ENCODE results near the gene ARAP1. TPM values are rescaled to one million over a fixed set of nuclear protein-coding genes. Genes with fewer than 3 reads are reported as not detected.

ARAP1 gene
- polyA plus RNA-seq, 3 donors, result 66.4 to 71.6 (median 71.3) TPM

DNA sequence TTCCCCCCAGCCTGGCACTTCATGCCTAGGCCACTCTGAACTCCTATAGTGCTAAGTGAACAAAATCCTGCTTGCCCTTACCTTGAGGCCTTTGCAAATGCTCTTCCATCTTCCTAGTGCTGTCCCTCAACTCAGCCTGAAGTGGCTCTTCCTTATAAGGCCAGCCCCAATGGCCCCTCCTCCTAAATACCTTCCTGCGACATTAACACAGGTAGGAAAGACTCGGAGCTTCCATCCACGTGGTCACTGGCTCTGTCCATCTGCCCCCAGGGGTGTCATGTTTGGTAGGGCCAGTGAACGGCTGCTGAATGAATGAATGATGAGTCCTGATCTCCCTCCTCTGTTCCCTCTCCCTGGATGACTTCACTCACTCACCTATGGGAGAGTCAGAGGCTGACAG lies 82.2 kb downstream of the ARAP1 start:
- no peak for DNase-seq (ENCODE audit: low read depth in 3 of 3, low spot score in 2 of 3)

GRCh38 chr11:72669527-72669926 lies 82.7 kb downstream of the ARAP1 start:
- DNase-seq (ENCODE audit: low read depth in 3 of 3, low spot score in 2 of 3), result no peak

DNA sequence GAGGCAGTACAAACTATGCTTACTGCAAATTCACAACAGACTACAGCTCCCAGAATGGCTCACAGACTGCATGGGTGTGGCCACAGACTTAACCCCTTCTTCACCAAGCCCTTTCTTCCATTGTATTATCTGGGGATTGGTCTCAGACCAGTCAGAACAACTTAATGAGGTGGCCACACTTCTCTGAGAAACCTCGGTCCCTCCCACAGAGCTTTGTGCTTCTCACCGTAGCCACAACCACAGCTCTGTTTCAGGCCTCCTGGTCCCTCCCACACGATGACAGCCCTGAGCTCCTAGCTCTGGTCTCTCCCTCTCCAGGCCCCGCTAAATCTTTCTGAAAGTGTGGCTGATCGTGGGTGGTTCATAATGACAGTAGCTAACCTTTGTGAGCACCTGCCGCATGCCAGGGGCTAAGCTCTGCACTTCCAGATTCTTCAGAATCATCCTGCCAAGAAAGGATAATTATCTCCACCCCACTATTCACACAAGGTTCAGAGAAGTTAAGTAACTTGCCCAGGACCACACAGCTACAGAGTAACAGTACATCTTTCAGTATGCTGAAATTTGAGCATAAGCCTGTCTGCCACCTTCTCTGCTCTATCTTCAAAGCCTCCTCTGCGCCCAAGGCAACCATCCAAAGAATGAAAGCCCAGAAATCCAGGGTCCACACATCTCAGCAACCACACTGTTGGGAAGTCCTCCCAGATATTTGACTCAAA lies 83.4 kb downstream of the ARAP1 start:
- DNase-seq (ENCODE audit: low read depth in 3 of 3, low spot score in 2 of 3), result no peak

DNA sequence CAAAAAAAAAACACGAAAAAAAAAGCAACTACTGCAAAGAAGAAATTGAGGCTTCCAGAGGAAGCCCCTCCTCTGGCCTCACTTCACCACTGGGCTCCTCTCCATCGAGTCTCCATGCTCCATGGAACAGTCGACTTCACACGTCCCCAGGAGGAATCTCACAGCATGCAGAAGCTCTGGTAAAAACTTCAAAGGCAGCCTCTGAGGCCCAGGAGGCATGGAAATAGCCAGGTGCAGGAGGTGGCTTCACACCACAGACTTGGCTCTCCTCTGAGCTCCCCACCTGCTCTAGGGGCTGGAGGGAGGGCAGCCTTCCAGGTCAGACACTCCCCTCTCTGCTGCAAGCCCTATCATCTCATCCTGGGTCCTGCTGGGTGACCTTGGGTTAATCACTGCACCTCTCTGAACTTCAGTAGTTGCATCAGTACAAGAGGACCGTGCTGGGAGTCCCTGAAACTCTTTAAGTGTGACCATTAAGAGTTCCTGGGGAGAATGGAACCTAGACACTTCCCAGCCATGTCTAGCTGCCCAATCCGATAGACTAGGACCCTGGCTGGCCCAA lies 86.2 kb downstream of the ARAP1 start:
- DNase-seq (ENCODE audit: low read depth in 3 of 3, low spot score in 2 of 3), result no peak

- no peak for DNase-seq (ENCODE audit: low read depth in 3 of 3, low spot score in 2 of 3)
Observed at GRCh38 chr11:72662036-72662435, 90.2 kb downstream of the ARAP1 start.

DNA sequence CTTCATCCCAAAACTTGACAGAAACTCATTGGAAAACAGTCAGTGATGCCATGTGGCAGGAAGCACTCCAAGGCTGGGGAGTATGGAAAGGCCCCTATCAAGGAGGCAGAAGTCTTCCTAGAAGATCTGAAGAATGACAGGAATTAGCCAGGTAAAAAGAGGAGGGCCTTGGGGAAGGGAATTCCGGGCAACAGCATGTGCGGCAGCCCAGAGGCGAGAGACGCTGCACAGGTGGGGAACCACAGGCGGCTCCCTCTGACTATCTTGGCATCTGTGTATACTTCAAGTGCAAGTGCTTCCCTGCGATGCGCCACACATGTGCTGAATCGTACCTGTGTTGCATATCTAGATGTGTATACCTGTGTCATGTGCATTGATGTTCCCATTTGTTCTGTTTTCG lies 90.7 kb downstream of the ARAP1 start:
- DNase-seq (ENCODE audit: low read depth in 3 of 3, low spot score in 2 of 3), result no peak

DNA sequence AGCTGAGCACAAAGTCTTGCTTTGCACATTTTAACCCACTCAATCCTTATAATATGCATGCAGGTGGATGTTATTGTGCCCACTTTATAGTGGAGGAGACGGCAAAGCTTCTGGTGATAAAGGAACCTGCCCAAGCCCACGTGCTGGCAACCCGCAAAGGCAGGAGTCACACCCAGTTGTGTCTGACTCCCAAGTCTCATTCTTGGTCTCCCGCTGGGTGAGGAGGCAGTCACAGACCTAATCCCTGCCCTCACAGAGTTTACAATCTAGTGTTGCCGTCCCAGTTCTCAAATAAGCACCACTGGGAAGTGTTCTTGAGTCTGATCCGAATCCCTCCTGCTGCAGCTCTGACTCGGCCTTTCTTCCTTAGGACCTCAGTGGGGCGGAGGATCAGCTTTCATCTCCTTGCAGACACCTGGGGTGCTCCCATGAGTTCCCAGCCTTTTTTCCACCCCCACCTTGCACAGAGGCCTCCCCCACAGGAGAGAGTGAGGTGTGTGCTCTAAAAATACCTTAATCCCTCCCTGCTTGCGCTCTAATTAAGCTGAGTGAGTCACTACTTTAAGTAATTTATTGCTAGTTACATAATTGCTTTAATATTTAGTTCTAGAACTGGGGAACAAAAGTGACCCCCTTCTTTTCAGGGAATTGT lies 93.1 kb downstream of the ARAP1 start:
- DNase-seq (ENCODE audit: low read depth in 3 of 3, low spot score in 2 of 3), result no peak

DNA sequence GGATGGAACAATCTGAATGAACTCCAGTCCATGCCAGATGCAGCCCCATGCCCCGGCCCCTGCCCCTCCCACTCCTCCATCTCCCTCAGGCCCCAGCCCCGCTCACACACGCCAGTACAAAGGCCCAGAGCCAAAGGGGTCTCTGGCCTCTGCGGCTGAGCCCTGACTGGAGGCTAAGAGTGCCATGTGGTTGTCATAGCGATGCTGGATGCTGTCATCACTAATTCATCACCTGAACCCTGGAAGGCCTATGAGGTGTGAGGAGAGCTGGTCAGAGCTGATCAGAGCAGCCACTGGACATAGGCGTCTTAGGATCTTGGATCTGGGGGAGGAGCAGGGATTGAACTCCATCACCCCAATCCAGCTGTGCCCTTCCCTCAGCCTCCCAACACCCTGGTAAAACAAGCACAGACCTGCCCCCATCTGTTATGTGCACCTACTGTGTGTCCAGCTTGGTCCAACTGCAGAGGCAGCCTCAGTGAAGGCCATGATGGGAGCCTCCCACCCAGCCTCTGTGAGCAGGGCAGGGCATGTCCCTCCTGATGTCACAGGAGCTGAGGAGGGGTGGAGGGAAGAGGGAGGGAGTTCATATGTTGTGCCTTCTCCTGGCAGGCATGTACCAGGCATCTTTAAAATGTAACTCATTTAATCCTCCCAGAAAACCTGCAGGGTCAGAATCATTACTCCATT lies 94.7 kb downstream of the ARAP1 start:
- no peak for DNase-seq (ENCODE audit: low read depth in 3 of 3, low spot score in 2 of 3)

GRCh38 chr11:72655896-72656464 lies 96.2 kb downstream of the ARAP1 start:
- DNase-seq (ENCODE audit: low read depth in 3 of 3, low spot score in 2 of 3), result no peak

DNA sequence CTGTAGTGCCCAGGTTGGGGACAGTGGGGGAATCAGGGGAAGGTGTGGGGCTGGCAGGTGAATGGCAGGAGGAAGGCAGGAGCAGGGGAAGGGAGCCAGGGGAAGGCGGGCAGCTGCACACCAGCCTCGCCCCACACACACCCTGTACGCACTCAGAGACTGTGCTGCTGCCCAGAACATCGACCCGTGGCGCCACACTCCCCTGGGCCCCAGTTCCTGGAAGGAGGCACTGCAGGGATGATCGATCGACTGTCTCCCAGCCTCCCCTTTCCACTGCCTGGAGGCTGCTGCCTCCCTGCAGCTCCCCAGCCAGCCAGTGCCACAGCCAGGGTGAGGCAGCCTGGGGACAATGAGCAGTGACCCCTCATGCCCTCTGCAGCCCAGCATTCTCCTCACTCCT lies 97.2 kb downstream of the ARAP1 start:
- no peak for DNase-seq (ENCODE audit: low read depth in 3 of 3, low spot score in 2 of 3)

GRCh38 chr11:72653649-72654048 lies 98.6 kb downstream of the ARAP1 start:
- DNase-seq (ENCODE audit: low read depth in 3 of 3, low spot score in 2 of 3), result no peak

- no peak for DNase-seq (ENCODE audit: low read depth in 3 of 3, low spot score in 2 of 3)
Observed at GRCh38 chr11:72652873-72653630, 99.2 kb downstream of the ARAP1 start.

- no peak for DNase-seq (ENCODE audit: low read depth in 3 of 3, low spot score in 2 of 3)
Observed at GRCh38 chr11:72652133-72652532, 100.1 kb downstream of the ARAP1 start.

GRCh38 chr11:72649215-72649976 lies 102.8 kb downstream of the ARAP1 start:
- DNase-seq (ENCODE audit: low read depth in 3 of 3, low spot score in 2 of 3), result no peak

DNA sequence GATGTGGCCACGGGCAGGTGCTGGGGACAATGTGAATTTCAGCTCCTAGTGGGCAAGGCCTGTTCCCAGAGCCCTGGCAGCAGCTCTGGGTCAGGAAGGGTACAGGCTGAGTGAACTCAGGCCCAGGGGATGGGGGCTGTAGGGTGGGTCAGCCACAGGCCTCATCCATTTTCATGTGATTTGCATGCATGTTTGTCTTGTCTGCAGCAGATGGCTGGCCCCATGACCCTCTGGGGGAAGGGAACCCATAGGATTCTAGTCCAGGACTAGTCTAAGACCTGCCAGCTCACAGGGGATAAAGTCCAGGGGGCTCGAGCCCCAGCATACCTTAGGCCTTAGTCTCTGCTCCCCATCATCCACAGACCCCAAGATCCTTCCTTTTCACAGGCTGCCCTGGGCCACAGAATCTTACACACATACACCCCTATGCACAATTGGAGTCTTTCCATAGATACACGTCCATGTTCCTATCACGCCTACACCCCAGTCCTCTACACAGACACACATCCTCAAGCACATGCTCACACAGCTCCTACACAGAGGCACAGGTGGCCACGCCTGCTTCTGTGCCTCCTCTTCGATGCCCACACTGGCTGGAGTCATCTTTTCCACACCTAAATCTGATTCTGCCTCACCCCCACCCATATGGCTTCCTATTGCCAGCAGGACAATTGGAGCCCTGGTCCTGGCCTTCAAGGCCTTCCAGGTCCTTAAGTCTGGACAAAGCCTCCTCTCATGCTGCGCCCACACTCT lies 103.6 kb downstream of the ARAP1 start:
- no peak for DNase-seq (ENCODE audit: low read depth in 3 of 3, low spot score in 2 of 3)

DNA sequence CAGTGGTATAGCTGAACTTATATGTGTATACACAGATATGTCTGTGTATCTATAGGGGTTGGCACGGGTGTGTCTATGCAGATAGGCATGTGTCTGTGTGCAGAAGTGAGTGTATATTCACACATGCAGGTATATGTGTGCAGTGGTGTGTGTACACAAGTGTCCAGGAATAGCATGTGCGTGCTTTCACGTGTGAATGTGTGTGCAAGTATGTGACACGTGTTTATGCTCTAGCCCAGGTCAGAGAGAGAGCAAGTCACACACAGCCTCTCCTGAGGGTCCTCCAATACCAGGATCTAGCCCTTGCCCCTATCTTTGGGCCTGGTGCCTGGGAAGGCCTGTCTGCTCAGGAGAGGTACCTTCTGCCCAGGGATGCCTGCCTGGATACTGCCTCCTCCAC lies 104.3 kb downstream of the ARAP1 start:
- no peak for DNase-seq (ENCODE audit: low read depth in 3 of 3, low spot score in 2 of 3)

DNA sequence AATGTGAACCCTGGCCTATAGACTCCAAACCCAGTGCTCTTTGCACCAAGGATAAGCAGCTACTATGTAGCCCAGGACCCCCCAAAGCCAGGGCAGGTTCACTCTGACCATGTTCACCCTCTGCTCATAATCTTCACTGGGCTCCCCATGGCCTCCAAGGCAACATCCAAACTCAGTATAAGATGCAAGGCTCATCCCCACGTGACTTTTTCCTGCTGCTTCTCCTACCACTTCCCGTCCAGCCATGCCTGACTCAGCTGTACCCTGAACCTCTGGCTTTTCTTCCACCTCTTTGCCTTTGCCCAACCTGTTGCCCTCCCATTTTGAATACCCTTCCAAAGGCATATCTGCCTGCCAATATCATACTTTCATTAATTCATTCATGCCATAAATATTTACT lies 105.7 kb downstream of the ARAP1 start:
- DNase-seq (ENCODE audit: low read depth in 3 of 3, low spot score in 2 of 3), result no peak

- DNase-seq (ENCODE audit: low read depth in 3 of 3, low spot score in 2 of 3), result no peak
Observed at GRCh38 chr11:72646024-72646423, 106.2 kb downstream of the ARAP1 start.

- DNase-seq (ENCODE audit: low read depth in 3 of 3, low spot score in 2 of 3), result no peak
Observed at GRCh38 chr11:72643547-72643946, 108.7 kb downstream of the ARAP1 start.
